ENCODE measurements around the gene GJB2. TPM values are rescaled to one million over a fixed set of nuclear protein-coding genes. Genes with fewer than 3 reads are reported as not detected.

The GJB2 gene
- total RNA-seq, 1 donor from 2014 or later, result not detected

GRCh38 chr13:20142927-20143480 is 49.7 kb downstream of the GJB2 start:
- no peak for DNase-seq (ENCODE audit: extremely low read depth, low read depth, low spot score)

- DNase-seq (ENCODE audit: extremely low read depth, low read depth, low spot score), result no peak
Measured at GRCh38 chr13:20142023-20142926, 50.5 kb downstream of the GJB2 start.

- DNase-seq (ENCODE audit: extremely low read depth, low read depth, low spot score), result no peak
Measured at GRCh38 chr13:20141238-20142022, 51.3 kb downstream of the GJB2 start.

- DNase-seq (ENCODE audit: extremely low read depth, low read depth, low spot score), result no peak
Measured at GRCh38 chr13:20140487-20140886, 52.3 kb downstream of the GJB2 start.

GRCh38 chr13:20137875-20138274 is 54.9 kb downstream of the GJB2 start:
- no peak for DNase-seq (ENCODE audit: extremely low read depth, low read depth, low spot score)

Other genes with a start within 250 kb of the GJB2 start
- 29.8 and 54.0 TPM in 2 replicates for gene ZMYM2, start 234.2 kb downstream of the GJB2 start, total RNA-seq
- gene GJA3, start 31.9 kb downstream of the GJB2 start, total RNA-seq, result 0.39 and 0.47 TPM in 2 replicates
- not detected in 2 replicates for gene GJB6, start 39.4 kb upstream of the GJB2 start, total RNA-seq